Adrenal gland (tissue), 12 donors: ENCODE results near the gene TDRD3. TPM values are rescaled to one million over a fixed set of nuclear protein-coding genes. Genes with fewer than 3 reads are reported as not detected.
A peak's percentile ranks its signal among the peaks of the same experiment; 100 is the strongest.

Source experiments
- DNase-seq, 7 donors: peaks; one replicate each; pipeline ENCODE4 v3.0.0-alpha.2; 2019 to 2020
- H3K27ac ChIP-seq, 5 donors: fragments of 200-600 bp; sonication (generic) in 4 of 5; 1 replicate in 3 of 5; 2 replicates in 2 of 5; pipeline versions ENCODE4 v1.5.1 to v1.8.0; 2016 to 2020; ENCODE audit warnings: mild to moderate bottlenecking in 1 of 5
- H3K27me3 ChIP-seq: fragments of 200-600 bp; 2 replicates; pipeline ENCODE4 v1.8.0; 2021
- H3K36me3 ChIP-seq, 2 donors: fragments of 200-600 bp; replicated peaks in 1 of 2; 1 replicate in 1 of 2; 2 replicates in 1 of 2; pipeline versions ENCODE4 v1.5.1 to v1.8.0; 2018 to 2022
- H3K4me1 ChIP-seq, 2 donors: fragments of 200-600 bp; replicated peaks in 1 of 2; 1 replicate in 1 of 2; 2 replicates in 1 of 2; pipeline versions ENCODE4 v1.5.1 to v1.8.0; 2018 to 2021
- H3K4me3 ChIP-seq, 4 donors: fragments of 200-600 bp; sonication (generic) in 3 of 4; one replicate each; pipeline ENCODE4 v1.5.1; 2016 to 2018
- H3K9me3 ChIP-seq, 3 donors: fragments of 200-600 bp; sonication (generic) in 1 of 3; replicated peaks in 1 of 3; 1 replicate in 2 of 3; 2 replicates in 1 of 3; pipeline versions ENCODE4 v1.5.1 to v1.8.0; 2016 to 2021
- CTCF ChIP-seq, 6 experiments: fragments of 450-650 bp in 4 of 6; fragments of 200-600 bp in 2 of 6; sonication (generic) in 1 of 6; IDR thresholded peaks; 1 replicate in 5 of 6; 2 replicates in 1 of 6; pipeline versions ENCODE4 v1.5.1 to v1.8.0; 2016 to 2021; ENCODE audit warnings: antibody characterized with exemption in 6 of 6, mild to moderate bottlenecking in 2 of 6, moderate library complexity in 1 of 6
- POLR2A ChIP-seq, 2 donors: fragments of 450-650 bp; IDR thresholded peaks; one replicate each; pipeline ENCODE4 v1.6.1; 2017; ENCODE audit warnings: antibody characterized with exemption in 2 of 2, mild to moderate bottlenecking in 2 of 2, moderate library complexity in 1 of 2
- WGBS, 4 donors: extraction: QIAGEN DNeasy Blood & Tissue Kit in 2 of 4; methylation state at CpG; one replicate each; pipeline versions ENCODE4 v1.1.5 to v1.1.7; 2013 to 2017; 5-methylcytosine and 5-hydroxymethylcytosine counted together
- intact Hi-C, 2 donors: fragments of 100-400 bp; cut with DNase I; formaldehyde crosslinking; loops; one replicate each; pipeline versions ENCODE4 v1.14.1 to v1.15.0; 2022 to 2023
- polyA plus RNA-seq, 3 donors: library from polyadenylated mRNA; stranded (reverse); fragments of 200-250 nt in 2 of 3; fragments of 350-450 nt in 1 of 3; fragmentation: Illumina TruSeq in 1 of 3; extraction: RNeasy Lipid Tissue Mini Kit (QIAGEN cat#74804) in 1 of 3; gene quantifications; one replicate each; pipeline ENCODE4 v1.2.3, GENCODE V29; 2013 to 2014
- total RNA-seq, 9 donors: library from RNA; depleted of rRNA in 4 of 9; stranded (reverse); fragments of >200 nt in 4 of 9; fragments of 120-200 nt in 1 of 9; fragmentation: NEBNext Ultra II Directional in 1 of 9; extraction: Animal tissue kit (Norgen Biotek cat#: 25700) in 1 of 9; gene quantifications; one replicate each; pipeline versions ENCODE4 v1.1.0 to v1.2.4, GENCODE V29; 2013 to 2023
- donor health status: healthy with polysubstance abuse.
- donor health status: Bipolar disorder and iron deficiency.
- donor health status: DM: yes; HTN: yes; CAD: no.
- donor health status: DM: no; HTN: no; CAD: no.
- donor health status: DM: no; HTN: no; CAD: no.
- donor health status: DM: yes; HTN: yes; CAD: no.

The TDRD3 gene
- total and polyA plus RNA-seq, 12 donors = 6.6 to 30.5 (median 21.6) TPM

- H3K9me3 ChIP-seq = no peaks in the 10 kb centered on the region
- H3K36me3 ChIP-seq = no peaks in the 10 kb centered on the region
- no peaks in the 10 kb centered on the region for H3K27me3 ChIP-seq
- 45 to 94% (median 87%) methylated on average over 2 of the region's 2 CpGs for WGBS, 4 donors
- no peak for TF ChIP-seq CTCF (IDR thresholded peaks at IDR 0.05)
- no peak for TF ChIP-seq POLR2A (IDR thresholded peaks at IDR 0.05)
- H3K4me1 ChIP-seq = no peaks in the 10 kb centered on the region
- H3K4me3 ChIP-seq = no peak overlapping the region
- no peak for DNase-seq
- intact Hi-C loops = loop anchor here in 1 of 2 donors (10.0 kb wide), 2 partner anchors 104 to 754 kb away; no protein-coding TSS in a partner anchor
- H3K27ac ChIP-seq = no peak overlapping the region
These were observed 42.2 kb downstream of the TDRD3 start for GRCh38 chr13:60439201-60439600.

GRCh38 chr13:60441761-60442160 lies 44.7 kb downstream of the TDRD3 start:
- no peaks in the 10 kb centered on the region for H3K27me3 ChIP-seq
- no peak for TF ChIP-seq POLR2A (IDR thresholded peaks at IDR 0.05)
- no peak for TF ChIP-seq CTCF (IDR thresholded peaks at IDR 0.05)
- H3K4me3 ChIP-seq = no peak overlapping the region
- no peaks in the 10 kb centered on the region for H3K36me3 ChIP-seq
- DNase-seq = no peak
- H3K27ac ChIP-seq = no peak overlapping the region
- H3K4me1 ChIP-seq = no peaks in the 10 kb centered on the region
- WGBS, 4 donors = 93 to 100% (median 99%) methylated on average over 1 of the region's 1 CpG
- intact Hi-C loops = no loop called here
- H3K9me3 ChIP-seq = no peaks in the 10 kb centered on the region

GRCh38 chr13:60448907-60449510 lies 52.0 kb downstream of the TDRD3 start:
- H3K27ac ChIP-seq = no peak overlapping the region
- no peaks in the 10 kb centered on the region for H3K36me3 ChIP-seq
- peak in 4 of 7 donors; percentile 13 to 31 (median 28) for DNase-seq
- H3K9me3 ChIP-seq = no peaks in the 10 kb centered on the region
- WGBS, 4 donors = 17 to 23% (median 22%) methylated on average over 2 of the region's 2 CpGs
- H3K4me1 ChIP-seq = no peaks in the 10 kb centered on the region
- no peak overlapping the region for H3K4me3 ChIP-seq
- H3K27me3 ChIP-seq = no peaks in the 10 kb centered on the region
- intact Hi-C loops = no loop called here
- peak; percentile 56 to 81 (median 71) for TF ChIP-seq CTCF (IDR thresholded peaks at IDR 0.05)
- TF ChIP-seq POLR2A (IDR thresholded peaks at IDR 0.05) = no peak

GRCh38 chr13:60453490-60453889 lies 56.5 kb downstream of the TDRD3 start:
- H3K36me3 ChIP-seq = no peaks in the 10 kb centered on the region
- no peak overlapping the region for H3K4me3 ChIP-seq
- WGBS, 4 donors = 92 to 96% (median 94%) methylated on average over 3 of the region's 3 CpGs
- no peak for TF ChIP-seq CTCF (IDR thresholded peaks at IDR 0.05)
- TF ChIP-seq POLR2A (IDR thresholded peaks at IDR 0.05) = no peak
- no peaks in the 10 kb centered on the region for H3K4me1 ChIP-seq
- DNase-seq = no peak
- no peak overlapping the region for H3K27ac ChIP-seq
- no peaks in the 10 kb centered on the region for H3K9me3 ChIP-seq
- no peaks in the 10 kb centered on the region for H3K27me3 ChIP-seq
- intact Hi-C loops = no loop called here
